Measurements from ENCODE around the gene NBPF1.
A peak's percentile ranks its signal among the peaks of the same experiment; 100 is the strongest.
"Not testable (repeated sequence)": the region's sequence is repeated elsewhere in the genome, so short reads cannot be mapped to it uniquely, and the experiment has no call there.

NBPF1 gene

GRCh38 chr1:16613185-16614147, at the start of gene NBPF1:
TSS of gene NBPF1 (minus strand) at chr1:16613564.
- DNase-seq (ENCODE audit: low spot score), result peak; percentile 100

- not testable (repeated sequence) for DNase-seq (ENCODE audit: low spot score)
These were observed 44.9 kb upstream of the NBPF1 start for GRCh38 chr1:16658234-16658633.

DNA sequence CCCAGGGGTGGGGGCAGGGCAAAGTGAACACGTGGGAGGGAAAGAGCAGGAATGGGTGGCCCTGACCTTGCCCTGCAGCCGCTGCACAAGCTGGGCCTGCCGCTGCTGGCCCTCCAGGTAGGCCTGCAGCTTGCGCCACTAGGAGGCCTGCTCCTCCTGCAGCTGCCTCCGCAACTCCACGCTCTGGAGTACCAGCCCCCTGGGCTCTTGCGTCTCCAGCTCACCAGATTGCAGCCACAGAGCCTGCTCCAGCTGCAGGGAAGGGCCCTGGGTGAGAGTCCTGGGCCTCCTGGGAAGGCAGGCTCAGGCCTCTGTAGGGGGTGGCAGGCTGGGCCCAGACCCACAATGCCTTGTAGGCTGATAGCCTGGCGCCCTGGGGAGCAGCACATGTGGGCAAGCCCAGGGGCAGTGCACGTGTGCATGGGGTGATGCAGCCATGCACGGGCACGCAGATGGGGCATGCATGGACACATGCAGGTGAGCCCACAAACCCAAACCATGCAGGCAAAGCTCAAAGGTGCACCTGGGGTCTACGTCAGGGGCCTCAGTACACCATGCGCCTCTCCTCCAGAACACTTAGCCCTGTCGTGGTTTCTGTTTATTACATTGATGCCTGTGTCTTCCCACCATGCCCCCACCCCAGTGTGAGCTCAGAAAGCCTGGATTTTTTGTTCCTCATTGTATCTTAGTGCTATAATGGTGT, 43.8 kb upstream of the NBPF1 start:
- not testable (repeated sequence) for DNase-seq (ENCODE audit: low spot score)

- DNase-seq (ENCODE audit: low spot score), result not testable (repeated sequence)
These were observed 43.2 kb upstream of the NBPF1 start for GRCh38 chr1:16656574-16656973.

DNA sequence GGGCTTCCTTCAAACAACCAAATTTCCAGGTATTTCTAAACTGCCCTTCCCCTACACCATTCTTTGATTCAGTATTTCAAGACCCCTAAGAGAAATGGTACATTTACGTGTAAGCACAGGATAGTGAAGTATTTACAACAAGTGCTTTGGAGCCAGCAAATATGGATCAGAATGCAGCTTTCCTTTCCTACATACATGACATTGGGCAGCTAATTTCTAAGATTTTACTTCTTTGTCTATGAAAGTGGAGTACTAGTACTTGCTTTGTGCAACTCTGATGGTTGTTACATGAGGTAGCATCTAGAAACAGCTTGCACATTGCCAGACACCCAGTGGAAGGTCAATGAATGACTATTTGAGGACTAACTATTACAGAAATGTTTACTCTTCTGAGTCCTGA, 38.2 kb upstream of the NBPF1 start:
- DNase-seq (ENCODE audit: low spot score), result peak; percentile 23

DNA sequence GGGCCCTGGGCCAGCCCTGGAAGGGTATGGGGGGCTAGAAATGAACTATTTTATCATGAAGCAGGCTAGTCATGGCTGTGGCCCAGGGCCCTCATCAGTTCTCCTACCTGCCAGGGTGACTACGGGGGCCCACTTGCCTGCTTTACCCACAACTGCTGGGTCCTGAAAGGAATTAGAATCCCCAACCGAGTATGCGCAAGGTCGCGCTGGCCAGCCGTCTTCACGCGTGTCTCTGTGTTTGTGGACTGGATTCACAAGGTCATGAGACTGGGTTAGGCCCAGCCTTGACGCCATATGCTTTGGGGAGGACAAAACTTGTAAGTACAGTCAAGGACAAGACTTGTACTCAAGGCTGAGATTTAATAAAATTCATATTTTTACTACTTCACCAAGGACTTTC, 36.6 kb upstream of the NBPF1 start:
- not testable (repeated sequence) for DNase-seq (ENCODE audit: low spot score)

DNA sequence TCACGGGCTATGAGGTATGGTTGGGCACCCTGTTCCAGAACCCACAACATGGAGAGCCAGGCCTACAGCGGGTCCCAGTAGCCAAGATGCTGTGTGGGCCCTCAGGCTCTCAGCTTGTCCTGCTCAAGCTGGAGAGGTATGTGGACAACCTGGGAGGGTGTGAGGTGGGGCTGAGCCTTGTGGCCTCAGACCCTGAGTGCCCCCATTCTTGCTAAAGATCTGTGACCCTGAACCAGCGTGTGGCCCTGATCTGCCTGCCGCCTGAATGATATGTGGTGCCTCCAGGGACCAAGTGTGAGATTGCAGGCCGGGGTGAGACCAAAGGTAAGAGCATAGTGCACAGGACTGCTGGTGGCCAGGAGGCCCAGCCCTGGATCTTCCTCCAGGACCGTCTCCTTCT, 36.0 kb upstream of the NBPF1 start:
- DNase-seq (ENCODE audit: low spot score), result peak; percentile 52

DNA sequence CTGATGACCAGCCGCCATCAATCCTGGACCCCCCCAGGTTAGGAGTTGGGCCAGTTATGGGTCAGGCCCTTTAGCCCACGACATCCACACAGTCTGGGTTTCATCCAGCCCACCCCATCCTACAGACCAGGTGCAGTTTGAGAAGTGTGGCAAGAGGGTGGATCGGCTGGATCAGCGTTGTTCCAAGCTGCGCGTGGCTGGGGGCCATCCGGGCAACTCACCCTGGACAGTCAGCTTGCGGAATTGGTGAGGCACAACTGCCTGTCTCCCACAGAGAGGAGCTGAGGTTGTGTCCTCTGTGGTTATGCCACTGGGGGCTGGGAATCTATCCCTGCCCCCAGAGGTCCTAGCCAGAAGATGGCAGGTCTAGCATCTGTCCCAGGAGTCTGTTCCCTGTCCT, 35.4 kb upstream of the NBPF1 start:
- not testable (repeated sequence) for DNase-seq (ENCODE audit: low spot score)

DNA sequence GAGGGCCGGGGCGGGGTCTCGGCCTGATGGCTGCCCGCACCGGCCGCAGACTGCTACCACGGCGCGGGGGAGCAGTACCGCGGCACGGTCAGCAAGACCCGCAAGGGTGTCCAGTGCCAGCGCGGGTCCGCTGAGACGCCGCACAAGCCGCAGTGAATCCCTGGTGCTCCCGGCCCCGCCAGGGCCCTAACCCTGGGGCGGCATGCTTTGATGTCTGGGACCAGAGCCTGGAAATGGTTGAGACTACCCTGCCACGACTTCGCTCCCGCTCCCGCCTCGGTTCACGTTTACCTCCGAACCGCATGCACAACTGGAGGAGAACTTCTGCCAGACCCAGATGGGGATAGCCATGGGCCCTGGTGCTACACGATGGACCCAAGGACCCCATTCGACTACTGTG, 34.9 kb upstream of the NBPF1 start:
- DNase-seq (ENCODE audit: low spot score), result peak; percentile 46

GRCh38 chr1:16647179-16648176, 34.1 kb upstream of the NBPF1 start:
- DNase-seq (ENCODE audit: low spot score), result not testable (repeated sequence)

DNA sequence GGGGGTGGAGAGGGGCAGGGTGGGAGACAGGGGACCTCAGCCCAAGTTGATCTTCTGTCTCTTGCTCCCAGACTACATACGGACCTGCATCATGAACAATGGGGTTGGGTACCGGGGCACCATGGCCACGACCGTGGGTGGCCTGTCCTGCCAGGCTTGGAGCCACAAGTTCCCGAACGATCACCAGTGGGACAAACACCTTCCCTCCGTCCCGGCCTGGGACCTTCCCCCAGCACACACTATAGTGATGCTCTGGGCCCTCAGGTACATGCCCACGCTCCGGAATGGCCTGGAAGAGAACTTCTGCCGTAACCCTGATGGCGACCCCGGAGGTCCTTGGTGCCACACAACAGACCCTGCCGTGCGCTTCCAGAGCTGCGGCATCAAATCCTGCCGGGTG, 33.4 kb upstream of the NBPF1 start:
- not testable (repeated sequence) for DNase-seq (ENCODE audit: low spot score)

GRCh38 chr1:16646061-16646664, 32.8 kb upstream of the NBPF1 start:
- DNase-seq (ENCODE audit: low spot score), result peak; percentile 48

DNA sequence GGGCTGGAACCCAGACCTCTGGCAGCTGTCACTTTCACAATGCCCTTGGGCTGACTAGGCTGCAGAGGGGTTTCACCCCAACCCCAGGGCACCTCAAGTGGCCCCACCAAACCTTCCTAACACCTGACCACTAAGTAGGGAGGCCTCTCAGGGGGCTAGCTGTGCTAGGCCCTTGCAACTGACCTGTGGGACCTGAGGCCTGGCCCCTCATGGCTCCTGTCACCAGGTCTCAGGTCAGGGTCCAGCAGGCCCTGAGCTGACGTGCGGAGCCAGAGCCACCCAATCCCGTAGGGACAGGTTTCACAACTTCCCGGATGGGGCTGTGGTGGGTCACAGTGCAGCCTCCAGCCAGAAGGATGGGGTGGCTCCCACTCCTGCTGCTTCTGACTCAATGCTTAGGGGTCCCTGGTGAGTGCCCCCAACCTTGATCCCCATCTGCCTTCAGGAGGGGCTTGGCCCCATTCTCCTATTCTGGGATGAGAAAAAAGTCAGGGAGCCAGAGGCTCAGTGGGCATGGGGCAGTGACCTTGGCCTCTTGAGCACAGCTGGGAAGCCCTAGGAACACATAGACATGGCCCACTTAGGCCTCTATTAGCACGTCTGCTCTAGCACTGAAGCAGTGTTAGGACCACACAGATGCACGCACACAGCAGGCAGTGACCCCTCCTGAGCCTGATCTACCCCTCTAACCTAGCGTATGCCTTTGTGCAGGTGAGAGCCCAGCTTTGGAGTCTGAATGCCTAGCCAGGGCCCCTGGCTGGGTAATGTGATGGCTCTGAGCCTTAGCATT, 32.1 kb upstream of the NBPF1 start:
- DNase-seq (ENCODE audit: low spot score), result peak; percentile 76

DNA sequence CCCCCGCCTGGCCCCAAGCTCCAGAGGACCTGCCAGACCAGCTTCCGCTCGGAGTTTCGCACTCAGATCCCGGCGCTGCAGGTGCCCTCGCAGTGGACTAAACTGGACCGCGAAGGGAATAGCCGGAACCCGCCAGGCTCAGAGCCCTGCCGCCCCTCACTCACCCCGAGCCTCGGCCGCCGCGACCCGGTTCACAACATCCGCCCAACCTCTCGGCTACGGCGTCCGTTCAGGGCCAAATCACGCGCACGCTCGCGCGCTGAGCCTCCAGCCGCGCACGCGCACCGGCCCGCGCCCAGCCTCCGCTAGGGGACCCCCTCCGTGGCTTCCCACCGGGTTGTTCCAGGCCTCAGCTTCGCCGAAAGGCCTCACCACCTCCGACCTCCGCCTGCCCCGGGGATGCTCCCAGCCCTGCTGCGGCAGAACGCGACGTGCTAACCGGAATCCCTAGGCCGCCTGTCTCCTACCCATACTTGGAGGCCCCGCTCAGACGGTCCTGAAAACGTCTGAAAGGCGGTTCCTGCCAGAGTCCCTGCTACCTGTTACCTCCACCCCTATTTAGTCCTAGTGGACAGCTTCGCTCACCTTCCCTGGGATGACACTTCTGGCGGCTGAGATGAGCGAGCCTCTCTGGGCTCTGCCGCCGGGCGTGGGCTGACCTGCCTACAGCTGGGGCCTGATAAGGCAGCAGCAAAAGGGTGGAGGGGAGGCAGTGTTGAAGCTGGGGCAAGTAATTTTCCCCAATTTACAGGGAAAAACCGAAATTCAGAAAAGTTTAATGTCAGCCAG, 31.3 kb upstream of the NBPF1 start:
- DNase-seq (ENCODE audit: low spot score), result peak; percentile 100

DNA sequence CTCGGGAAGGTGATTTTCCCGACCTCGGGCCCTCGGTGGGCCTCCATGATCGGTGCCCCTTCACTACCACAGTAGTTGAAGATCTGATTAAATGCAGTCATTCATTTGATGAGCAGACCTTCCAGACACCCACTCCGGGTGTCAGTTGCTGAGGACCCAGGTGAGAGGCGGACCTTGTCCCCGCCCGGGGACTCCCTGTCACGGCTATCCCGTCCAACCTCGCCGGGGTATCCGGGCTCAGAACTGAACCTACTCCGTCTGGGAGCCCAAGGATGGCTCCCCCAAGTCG, 30.8 kb upstream of the NBPF1 start:
- no peak for DNase-seq (ENCODE audit: low spot score)

DNA sequence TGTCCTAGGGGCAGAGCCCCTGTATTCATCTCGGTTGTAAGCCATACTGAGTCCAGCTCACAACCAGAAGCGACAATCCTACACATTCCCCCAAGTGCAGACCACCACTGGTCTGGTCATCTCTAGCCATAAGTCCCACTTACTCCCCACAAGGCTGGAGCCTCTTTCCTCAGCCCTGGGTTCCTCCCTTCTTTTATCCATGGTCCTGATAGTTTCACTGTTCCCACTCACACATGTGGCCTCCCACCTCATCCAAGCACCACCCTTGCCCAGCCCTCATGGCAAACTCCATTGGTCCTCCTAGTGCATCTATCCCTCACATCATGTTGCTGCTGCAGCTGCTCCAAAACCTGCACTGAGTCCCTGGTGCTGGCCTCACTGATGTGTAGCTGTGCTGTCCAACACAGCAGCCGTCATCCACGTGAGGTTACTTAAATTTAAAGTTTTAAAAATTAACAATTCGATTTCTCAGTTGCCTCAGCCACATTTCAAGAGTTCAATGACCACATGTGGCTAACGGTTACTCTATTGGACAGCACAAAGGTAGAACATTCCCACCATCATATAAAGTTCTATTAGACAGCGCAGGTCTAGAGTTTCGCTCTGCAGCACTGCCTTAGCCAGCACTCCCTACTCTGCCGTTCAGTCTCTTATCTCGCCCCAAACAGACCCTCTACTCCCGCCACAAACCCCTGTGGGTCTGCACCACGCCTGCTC, 30.3 kb upstream of the NBPF1 start:
- peak; percentile 70 for DNase-seq (ENCODE audit: low spot score)

DNA sequence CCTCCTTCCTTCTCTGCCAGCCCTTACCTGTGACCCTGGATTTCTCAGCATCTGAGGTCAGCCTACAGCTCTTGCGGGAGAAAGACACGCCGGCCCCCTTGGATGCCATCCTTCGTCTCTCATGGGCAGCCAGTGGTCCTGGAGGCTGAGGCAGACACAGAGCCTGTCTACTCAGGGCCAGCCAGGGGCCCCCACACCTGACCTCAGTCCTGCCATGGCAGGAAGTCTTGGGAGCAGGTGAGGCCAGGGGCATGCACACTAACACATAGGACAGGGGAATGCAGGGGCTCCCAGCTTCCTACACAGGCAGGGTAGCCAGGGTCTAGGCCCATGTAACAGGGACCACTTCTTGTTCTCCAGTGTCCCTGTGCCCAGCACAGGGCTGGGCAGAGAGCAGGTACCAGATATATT, 29.6 kb upstream of the NBPF1 start:
- peak; percentile 69 for DNase-seq (ENCODE audit: low spot score)

GRCh38 chr1:16642025-16642966, 28.9 kb upstream of the NBPF1 start:
- DNase-seq (ENCODE audit: low spot score), result peak; percentile 53
